Measurements from ENCODE around the gene PICK1.

DNA sequence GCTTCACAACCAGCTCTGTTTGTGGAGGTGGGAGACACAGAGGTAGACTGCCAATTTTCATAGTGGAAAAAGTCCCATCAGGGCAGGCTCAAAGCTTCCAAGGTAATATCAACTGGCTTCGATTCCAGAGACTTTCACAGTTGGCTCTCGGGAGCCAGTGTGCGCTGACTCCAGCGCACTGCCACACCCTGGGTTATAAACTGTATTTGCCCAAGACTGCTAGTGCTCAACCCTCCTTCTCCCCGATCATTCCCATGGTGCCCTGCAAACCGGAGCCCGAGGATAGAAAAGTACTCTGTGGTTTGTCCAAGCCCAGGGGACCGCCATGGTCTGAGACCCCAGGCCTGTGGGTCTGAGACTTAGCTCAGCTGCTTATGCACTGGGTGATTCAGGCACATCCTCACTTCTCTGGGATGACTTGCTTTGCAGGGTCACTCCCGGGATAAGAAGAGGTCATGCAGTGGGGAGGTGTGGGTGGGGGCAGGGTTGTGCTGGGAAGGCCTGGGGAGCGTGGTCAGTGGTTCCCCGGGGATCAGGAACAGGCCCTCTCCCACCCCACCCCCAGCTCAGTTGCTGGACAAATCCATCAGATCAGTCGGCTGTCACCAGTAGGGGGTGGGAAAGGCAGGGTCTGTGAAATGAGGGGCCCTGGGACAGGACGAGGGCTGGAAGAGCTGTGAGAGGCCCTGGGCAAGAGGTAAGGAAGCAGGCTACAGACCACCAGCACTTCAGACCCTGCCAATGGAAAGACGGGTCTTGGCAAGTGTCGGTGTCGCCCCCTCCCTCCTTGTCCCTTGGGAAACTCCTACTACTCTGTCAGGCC is 26.7 kb upstream of the PICK1 start:
- TF ChIP-seq TAF1 (IDR thresholded peaks at IDR 0.05; ENCODE audit: borderline replicate concordance, insufficient read depth, low read length): no peak
- no peak for TF ChIP-seq POLR2AphosphoS5 (IDR thresholded peaks at IDR 0.05; ENCODE audit: low read depth, low read length)
- TF ChIP-seq, protein P1, sequence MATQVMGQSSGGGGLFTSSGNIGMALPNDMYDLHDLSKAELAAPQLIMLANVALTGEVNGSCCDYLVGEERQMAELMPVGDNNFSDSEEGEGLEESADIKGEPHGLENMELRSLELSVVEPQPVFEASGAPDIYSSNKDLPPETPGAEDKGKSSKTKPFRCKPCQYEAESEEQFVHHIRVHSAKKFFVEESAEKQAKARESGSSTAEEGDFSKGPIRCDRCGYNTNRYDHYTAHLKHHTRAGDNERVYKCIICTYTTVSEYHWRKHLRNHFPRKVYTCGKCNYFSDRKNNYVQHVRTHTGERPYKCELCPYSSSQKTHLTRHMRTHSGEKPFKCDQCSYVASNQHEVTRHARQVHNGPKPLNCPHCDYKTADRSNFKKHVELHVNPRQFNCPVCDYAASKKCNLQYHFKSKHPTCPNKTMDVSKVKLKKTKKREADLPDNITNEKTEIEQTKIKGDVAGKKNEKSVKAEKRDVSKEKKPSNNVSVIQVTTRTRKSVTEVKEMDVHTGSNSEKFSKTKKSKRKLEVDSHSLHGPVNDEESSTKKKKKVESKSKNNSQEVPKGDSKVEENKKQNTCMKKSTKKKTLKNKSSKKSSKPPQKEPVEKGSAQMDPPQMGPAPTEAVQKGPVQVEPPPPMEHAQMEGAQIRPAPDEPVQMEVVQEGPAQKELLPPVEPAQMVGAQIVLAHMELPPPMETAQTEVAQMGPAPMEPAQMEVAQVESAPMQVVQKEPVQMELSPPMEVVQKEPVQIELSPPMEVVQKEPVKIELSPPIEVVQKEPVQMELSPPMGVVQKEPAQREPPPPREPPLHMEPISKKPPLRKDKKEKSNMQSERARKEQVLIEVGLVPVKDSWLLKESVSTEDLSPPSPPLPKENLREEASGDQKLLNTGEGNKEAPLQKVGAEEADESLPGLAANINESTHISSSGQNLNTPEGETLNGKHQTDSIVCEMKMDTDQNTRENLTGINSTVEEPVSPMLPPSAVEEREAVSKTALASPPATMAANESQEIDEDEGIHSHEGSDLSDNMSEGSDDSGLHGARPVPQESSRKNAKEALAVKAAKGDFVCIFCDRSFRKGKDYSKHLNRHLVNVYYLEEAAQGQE (IDR thresholded peaks at IDR 0.05; ENCODE audit: insufficient read depth in 1 of 2, low read depth in 2 of 2, low read length in 2 of 2): no peak
- no peak for TF ChIP-seq SIN3A (IDR thresholded peaks at IDR 0.05; ENCODE audit: borderline replicate concordance, insufficient read depth, low read length)
